HepG2 (cell line): ENCODE data around the gene TMEM14C. TPM values are rescaled to one million over a fixed set of nuclear protein-coding genes. Genes with fewer than 3 reads are reported as not detected.
A peak's percentile ranks its signal among the peaks of the same experiment; 100 is the strongest.

Experiments used
- ARNT2 ChIP-seq: sonication (generic); formaldehyde crosslinking; IDR thresholded peaks from 2 replicates; pipeline ENCODE4 v1.8.0; 2022; ENCODE audit warnings: mild to moderate bottlenecking, low read depth, missing genetic modification reagents, moderate library complexity
- ATM ChIP-seq: fragments of 450-650 bp; IDR thresholded peaks from 2 replicates; pipeline ENCODE4 v1.7.1; 2017; ENCODE audit warnings: mild to moderate bottlenecking, borderline replicate concordance
- CHD2 ChIP-seq: IDR thresholded peaks from 2 replicates; pipeline ENCODE4 v1.6.1; 2011; ENCODE audit warnings: low read depth, low read length, improper control_type of control experiment
- ELF4 ChIP-seq: sonication (generic); formaldehyde crosslinking; IDR thresholded peaks from 2 replicates; pipeline ENCODE4 v1.5.0; 2020; ENCODE audit warnings: missing genetic modification reagents, mild to moderate bottlenecking, moderate library complexity, borderline replicate concordance
- ETV6 ChIP-seq: sonication (generic); formaldehyde crosslinking; conservative IDR thresholded peaks from 2 replicates; pipeline ENCODE4 v1.4.0; 2020; ENCODE audit warnings: missing genetic modification reagents
- FOXC1 ChIP-seq: sonication (generic); formaldehyde crosslinking; IDR thresholded peaks from 2 replicates; pipeline ENCODE4 v1.8.0; 2022; ENCODE audit warnings: mild to moderate bottlenecking, missing genetic modification reagents, borderline replicate concordance
- GFI1 ChIP-seq: sonication (generic); formaldehyde crosslinking; IDR thresholded peaks from 2 replicates; pipeline ENCODE4 v1.5.0; 2020; ENCODE audit warnings: missing genetic modification reagents, mild to moderate bottlenecking, borderline replicate concordance
- HIVEP1 ChIP-seq: sonication (generic); formaldehyde crosslinking; IDR thresholded peaks from 2 replicates; pipeline ENCODE4 v1.4.0; 2020; ENCODE audit warnings: mild to moderate bottlenecking, missing genetic modification reagents
- KMT2A ChIP-seq: sonication (generic); formaldehyde crosslinking; IDR thresholded peaks from 2 replicates; pipeline ENCODE4 v1.4.0; 2020; ENCODE audit warnings: missing genetic modification reagents
- MLX ChIP-seq: IDR thresholded peaks from 2 replicates; pipeline ENCODE4 v1.6.1; 2016
- RFX5 ChIP-seq: IDR thresholded peaks from 2 replicates; pipeline ENCODE4 v1.6.1; 2011; ENCODE audit warnings: low read depth, low read length, improper control_type of control experiment
- YEATS2 ChIP-seq: sonication (generic); formaldehyde crosslinking; IDR thresholded peaks from 2 replicates; pipeline ENCODE4 v1.4.0; 2020; ENCODE audit warnings: missing genetic modification reagents, borderline replicate concordance
- ZFP82 ChIP-seq: sonication (generic); formaldehyde crosslinking; IDR thresholded peaks from 2 replicates; pipeline ENCODE4 v1.5.1; 2020; ENCODE audit warnings: mild to moderate bottlenecking, missing genetic modification reagents, borderline replicate concordance
- ZNF121 ChIP-seq: sonication (generic); formaldehyde crosslinking; IDR thresholded peaks from 2 replicates; pipeline ENCODE4 v1.5.0; 2020; ENCODE audit warnings: mild to moderate bottlenecking, missing genetic modification reagents
- ZNF33A ChIP-seq: sonication (generic); formaldehyde crosslinking; IDR thresholded peaks from 2 replicates; pipeline ENCODE4 v1.5.1; 2020; ENCODE audit warnings: missing genetic modification reagents, mild to moderate bottlenecking, moderate library complexity, borderline replicate concordance
- ZNF749 ChIP-seq: sonication (generic); formaldehyde crosslinking; IDR thresholded peaks from 2 replicates; pipeline ENCODE4 v1.8.0; 2022; ENCODE audit warnings: mild to moderate bottlenecking, missing genetic modification reagents, moderate library complexity, borderline replicate concordance
- ZNF766 ChIP-seq: sonication (generic); formaldehyde crosslinking; IDR thresholded peaks from 2 replicates; pipeline ENCODE4 v1.5.0; 2020; ENCODE audit warnings: missing genetic modification reagents, borderline replicate concordance
- ZNF878 ChIP-seq: sonication (generic); formaldehyde crosslinking; IDR thresholded peaks from 2 replicates; pipeline ENCODE4 v1.8.1; 2023; ENCODE audit warnings: mild to moderate bottlenecking, missing genetic modification reagents, moderate library complexity
- polyA plus RNA-seq, 8 experiments: library from polyadenylated mRNA; depleted of rRNA in 3 of 8; stranded (reverse) in 7 of 8; unstranded in 1 of 8; fragments of >200 nt; fragmentation: Illumina TruSeq in 4 of 8; extraction: Trizol in 4 of 8; gene quantifications; 2 replicates each; pipeline versions ENCODE4 v1.2.1 to v1.2.3, GENCODE V29; 2011 to 2016; ENCODE audit warnings: low read depth in 4 of 8, missing spikeins in 1 of 8, mixed read lengths in 1 of 8; ENCODE audit not compliant: insufficient read depth in 1 of 8
- total RNA-seq, 5 experiments: library from RNA; depleted of rRNA; stranded (reverse); fragments of >200 nt; fragmentation: Illumina TruSeq; extraction: Trizol; gene quantifications; 2 replicates each; pipeline ENCODE4 v1.2.3, GENCODE V29; 2016; ENCODE audit warnings: low read depth in 1 of 5
- TF ChIP-seq, protein P1 (sequence below), 2 experiments: fragments of 450-650 bp in 1 of 2; sonication (generic) in 1 of 2; formaldehyde crosslinking in 1 of 2; IDR thresholded peaks; 2 replicates each; pipeline versions ENCODE4 v1.6.1 to v1.8.0; 2016 to 2022; ENCODE audit warnings: antibody characterized with exemption in 1 of 2, mild to moderate bottlenecking in 1 of 2, missing genetic modification reagents in 1 of 2

Gene TMEM14C
- total and polyA plus RNA-seq, 2 of the 13 experiments (the other 11 are each of a cell fraction or from before 2014, with no cell fraction given): 184 TPM

DNA sequence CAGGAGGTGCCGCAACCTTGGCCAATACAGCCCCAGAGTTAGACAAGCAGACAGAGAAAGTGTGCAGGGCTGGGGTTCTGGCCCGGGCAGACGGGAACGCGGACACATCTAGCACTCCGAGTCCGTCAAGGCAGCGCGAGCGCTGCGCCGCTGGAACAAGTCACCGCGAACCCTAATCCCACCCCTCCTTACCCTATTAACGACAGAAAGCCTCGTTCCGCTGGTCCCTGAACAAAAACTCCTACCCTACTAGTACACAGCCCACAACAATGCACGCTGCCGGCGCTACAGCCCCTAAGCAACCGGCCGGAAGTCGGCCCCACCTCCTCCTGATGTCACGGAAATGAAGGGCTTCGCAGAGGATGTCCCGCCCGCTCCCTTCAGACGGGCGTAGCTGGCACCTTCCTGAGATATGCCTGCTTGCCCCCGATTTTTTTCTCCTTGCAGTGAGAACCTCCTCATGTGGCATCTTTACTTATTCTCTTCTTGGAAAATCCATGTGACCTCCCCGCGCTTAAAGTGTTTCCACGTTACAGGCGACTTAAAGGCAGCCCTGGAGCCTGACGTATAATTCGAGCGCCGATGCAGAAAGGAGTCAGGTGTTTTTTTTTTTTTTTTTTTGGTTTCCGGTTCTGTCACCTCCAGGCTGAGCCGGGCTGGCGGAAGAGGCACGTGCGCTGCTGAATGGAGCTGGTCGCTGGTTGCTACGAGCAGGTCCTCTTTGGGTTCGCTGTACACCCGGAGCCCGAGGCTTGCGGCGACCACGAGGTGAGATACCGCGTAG is 28.4 kb upstream of the TMEM14C start, which contains the start of the genes C6orf52 and PAK1IP1 (continued):
- TF ChIP-seq, protein P1, sequence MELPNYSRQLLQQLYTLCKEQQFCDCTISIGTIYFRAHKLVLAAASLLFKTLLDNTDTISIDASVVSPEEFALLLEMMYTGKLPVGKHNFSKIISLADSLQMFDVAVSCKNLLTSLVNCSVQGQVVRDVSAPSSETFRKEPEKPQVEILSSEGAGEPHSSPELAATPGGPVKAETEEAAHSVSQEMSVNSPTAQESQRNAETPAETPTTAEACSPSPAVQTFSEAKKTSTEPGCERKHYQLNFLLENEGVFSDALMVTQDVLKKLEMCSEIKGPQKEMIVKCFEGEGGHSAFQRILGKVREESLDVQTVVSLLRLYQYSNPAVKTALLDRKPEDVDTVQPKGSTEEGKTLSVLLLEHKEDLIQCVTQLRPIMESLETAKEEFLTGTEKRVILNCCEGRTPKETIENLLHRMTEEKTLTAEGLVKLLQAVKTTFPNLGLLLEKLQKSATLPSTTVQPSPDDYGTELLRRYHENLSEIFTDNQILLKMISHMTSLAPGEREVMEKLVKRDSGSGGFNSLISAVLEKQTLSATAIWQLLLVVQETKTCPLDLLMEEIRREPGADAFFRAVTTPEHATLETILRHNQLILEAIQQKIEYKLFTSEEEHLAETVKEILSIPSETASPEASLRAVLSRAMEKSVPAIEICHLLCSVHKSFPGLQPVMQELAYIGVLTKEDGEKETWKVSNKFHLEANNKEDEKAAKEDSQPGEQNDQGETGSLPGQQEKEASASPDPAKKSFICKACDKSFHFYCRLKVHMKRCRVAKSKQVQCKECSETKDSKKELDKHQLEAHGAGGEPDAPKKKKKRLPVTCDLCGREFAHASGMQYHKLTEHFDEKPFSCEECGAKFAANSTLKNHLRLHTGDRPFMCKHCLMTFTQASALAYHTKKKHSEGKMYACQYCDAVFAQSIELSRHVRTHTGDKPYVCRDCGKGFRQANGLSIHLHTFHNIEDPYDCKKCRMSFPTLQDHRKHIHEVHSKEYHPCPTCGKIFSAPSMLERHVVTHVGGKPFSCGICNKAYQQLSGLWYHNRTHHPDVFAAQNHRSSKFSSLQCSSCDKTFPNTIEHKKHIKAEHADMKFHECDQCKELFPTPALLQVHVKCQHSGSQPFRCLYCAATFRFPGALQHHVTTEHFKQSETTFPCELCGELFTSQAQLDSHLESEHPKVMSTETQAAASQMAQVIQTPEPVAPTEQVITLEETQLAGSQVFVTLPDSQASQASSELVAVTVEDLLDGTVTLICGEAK (IDR thresholded peaks at IDR 0.05): peak; percentile 55
- TF ChIP-seq, protein P1 (CRISPR knock-in tag; IDR thresholded peaks at IDR 0.05): 0 out of 2 replicates have a peak, but pooled peaks have one; percentile 59
- TF ChIP-seq ZNF749 (CRISPR knock-in tag) (peak; percentile 89), FOXC1 (peak; percentile 69; the same call in 1 of the 2 replicates), ETV6 (CRISPR knock-in tag) (no peak), ELF4 (CRISPR knock-in tag) (peak; percentile 54; the same call in 1 of the 2 replicates), GFI1 (peak; percentile 72; the same call in 1 of the 2 replicates), ZFP82 (CRISPR knock-in tag) (0 out of 2 replicates have a peak, but pooled peaks have one; percentile 17), YEATS2 (CRISPR knock-in tag) (peak; percentile 99), CHD2 (peak; percentile 65), ZNF33A (CRISPR knock-in tag) (peak; percentile 53; the same call in 1 of the 2 replicates), HIVEP1 (peak; percentile 62; the same call in 1 of the 2 replicates), ARNT2 (0 out of 2 replicates have a peak, but pooled peaks have one; percentile 23), RFX5 (0 out of 2 replicates have a peak, but pooled peaks have one; percentile 3), ZNF121 (CRISPR knock-in tag) (peak; percentile 11; the same call in 1 of the 2 replicates), KMT2A (peak; percentile 96; the same call in 1 of the 2 replicates), ZNF766 (0 out of 2 replicates have a peak, but pooled peaks have one; percentile 48), ZNF878 (no peak), ATM (no peak), MLX (CRISPR knock-in tag) (0 out of 2 replicates have a peak, but pooled peaks have one; percentile 23)
